Stomach smooth muscle (tissue), 2 donors: ENCODE measurements around the gene POT1.

Experiments
- H3K27ac ChIP-seq: one replicate; pipeline ENCODE4 v1.7.0; 2013; ENCODE audit warnings: mild to moderate bottlenecking, low read length, inconsistent platforms
- H3K27me3 ChIP-seq, 2 donors: one replicate each; pipeline ENCODE4 v1.7.0; 2013; ENCODE audit warnings: low read length in 2 of 2; ENCODE audit not compliant: insufficient read depth in 2 of 2, control insufficient read depth in 1 of 2
- H3K36me3 ChIP-seq, 2 donors: one replicate each; pipeline ENCODE4 v1.7.0; 2013; ENCODE audit warnings: low read length in 2 of 2; ENCODE audit not compliant: control insufficient read depth in 2 of 2, insufficient read depth in 2 of 2
- H3K4me1 ChIP-seq: one replicate; pipeline ENCODE4 v1.7.0; 2013; ENCODE audit warnings: low read length; ENCODE audit not compliant: control insufficient read depth, insufficient read depth
- H3K4me3 ChIP-seq, 2 donors: one replicate each; pipeline ENCODE4 v1.7.0; 2013; ENCODE audit warnings: low read length in 2 of 2
- H3K9ac ChIP-seq, 2 donors: one replicate each; pipeline ENCODE4 v1.7.0; 2013; ENCODE audit warnings: low read length in 2 of 2, mild to moderate bottlenecking in 1 of 2
- H3K9me3 ChIP-seq, 2 donors: one replicate each; pipeline ENCODE4 v1.7.0; 2013; ENCODE audit warnings: low read length in 2 of 2; ENCODE audit not compliant: control insufficient read depth in 2 of 2
- donor health status: healthy.
- donor health status: Pancreatic carcinoma.

POT1 gene

GRCh38 chr7:124874644-124875163 is 54.9 kb downstream of the POT1 start:
- Histone ChIP-seq H3K4me3 (no peak overlapping the region), H3K36me3 (no peaks in the 10 kb centered on the region), H3K27me3 (no peaks in the 10 kb centered on the region), H3K9me3 (no peaks in the 10 kb centered on the region), H3K9ac (no peak overlapping the region), H3K27ac (no peak overlapping the region), H3K4me1 (no peaks in the 10 kb centered on the region)

GRCh38 chr7:124857672-124858235 is 71.9 kb downstream of the POT1 start:
- H3K9me3 ChIP-seq, result no peaks in the 10 kb centered on the region
- H3K4me1 ChIP-seq, result no peaks in the 10 kb centered on the region
- H3K27ac ChIP-seq, result no peak overlapping the region
- H3K27me3 ChIP-seq, result no peaks in the 10 kb centered on the region
- H3K9ac ChIP-seq, result no peak overlapping the region
- no peak overlapping the region for H3K4me3 ChIP-seq
- H3K36me3 ChIP-seq, result no peaks in the 10 kb centered on the region

GRCh38 chr7:124856299-124856888 is 73.2 kb downstream of the POT1 start:
- Histone ChIP-seq H3K4me3 (no peak overlapping the region), H3K4me1 (no peaks in the 10 kb centered on the region), H3K27ac (no peak overlapping the region), H3K9ac (no peak overlapping the region), H3K36me3 (no peaks in the 10 kb centered on the region), H3K9me3 (no peaks in the 10 kb centered on the region), H3K27me3 (no peaks in the 10 kb centered on the region)

DNA sequence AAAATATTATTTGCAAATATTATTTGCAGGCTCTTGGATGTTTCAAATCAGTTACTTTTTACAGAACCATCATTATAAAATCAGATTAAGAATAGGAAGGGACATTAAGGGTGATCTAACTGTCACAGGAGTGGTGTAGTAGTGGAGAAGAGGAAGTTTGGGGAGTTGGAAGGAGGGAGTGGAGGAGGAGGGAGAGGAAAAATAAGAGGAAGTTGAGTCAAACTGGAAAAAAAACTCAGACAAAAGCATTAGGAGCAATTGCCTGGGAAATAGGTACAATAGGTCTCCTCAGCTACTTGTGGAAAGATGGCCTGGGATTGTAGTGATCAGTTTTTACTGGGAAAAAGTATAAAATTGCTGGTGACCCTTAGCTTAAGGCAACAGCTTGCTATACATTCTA is 86.3 kb downstream of the POT1 start:
- H3K27ac ChIP-seq, result no peak overlapping the region
- no peak overlapping the region for H3K9ac ChIP-seq
- H3K9me3 ChIP-seq, result no peaks in the 10 kb centered on the region
- H3K4me1 ChIP-seq, result no peaks in the 10 kb centered on the region
- H3K27me3 ChIP-seq, result no peaks in the 10 kb centered on the region
- no peak overlapping the region for H3K4me3 ChIP-seq
- peaks cover 0 to 4% of the 10 kb centered on the region in 2 donors for H3K36me3 ChIP-seq

GRCh38 chr7:124840435-124840834 is 89.2 kb downstream of the POT1 start:
- Histone ChIP-seq H3K36me3 (no peaks in the 10 kb centered on the region), H3K9me3 (no peaks in the 10 kb centered on the region), H3K4me1 (no peaks in the 10 kb centered on the region), H3K4me3 (no peak overlapping the region), H3K27me3 (no peaks in the 10 kb centered on the region), H3K27ac (no peak overlapping the region), H3K9ac (no peak overlapping the region)

GRCh38 chr7:124839687-124840086 is 89.9 kb downstream of the POT1 start:
- Histone ChIP-seq H3K9me3 (no peaks in the 10 kb centered on the region), H3K27me3 (no peaks in the 10 kb centered on the region), H3K4me1 (no peaks in the 10 kb centered on the region), H3K36me3 (no peaks in the 10 kb centered on the region), H3K27ac (no peak overlapping the region), H3K9ac (no peak overlapping the region), H3K4me3 (no peak overlapping the region)

DNA sequence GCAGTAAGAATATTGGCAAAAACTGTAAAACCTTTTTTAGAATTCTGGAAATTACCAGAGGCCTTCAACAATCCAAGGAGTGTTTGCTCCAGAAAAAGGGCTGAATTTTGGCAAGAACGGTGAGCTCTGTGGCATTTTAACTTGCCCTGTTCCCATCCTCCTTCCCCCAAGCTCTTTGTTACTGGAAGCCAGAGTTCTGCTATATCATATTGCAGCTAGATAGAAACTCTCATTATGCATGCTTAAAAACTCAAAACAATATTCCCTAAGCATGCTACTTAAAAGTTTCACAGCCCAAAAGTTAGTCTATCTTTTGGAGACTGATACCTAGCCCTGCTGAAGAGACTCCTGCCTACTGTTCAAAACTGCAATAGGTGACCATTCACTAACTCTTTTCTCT is 93.5 kb downstream of the POT1 start:
- Histone ChIP-seq H3K27ac (no peak overlapping the region), H3K36me3 (no peaks in the 10 kb centered on the region), H3K9me3 (no peaks in the 10 kb centered on the region), H3K4me1 (no peaks in the 10 kb centered on the region), H3K27me3 (no peaks in the 10 kb centered on the region), H3K4me3 (no peak overlapping the region), H3K9ac (no peak overlapping the region)

DNA sequence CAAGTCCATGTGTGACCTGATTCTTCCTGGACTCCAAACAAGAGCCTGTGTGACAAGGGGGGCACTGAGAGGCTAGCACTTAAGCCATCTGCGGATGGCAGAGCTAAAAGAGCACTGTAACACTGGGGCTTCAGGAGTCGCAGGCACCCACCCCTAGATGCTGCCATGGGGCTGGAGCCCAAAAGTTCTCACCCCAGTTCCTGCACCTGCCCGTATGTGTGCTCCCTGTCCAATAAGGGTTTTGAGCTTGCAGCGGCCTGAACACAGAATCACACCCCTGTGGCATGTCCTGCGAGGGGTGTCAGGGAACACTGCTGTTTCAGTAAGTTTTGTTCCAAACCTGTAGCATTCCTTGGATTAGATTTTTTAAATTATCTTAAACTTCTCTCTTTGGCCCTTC is 110.8 kb downstream of the POT1 start:
- Histone ChIP-seq H3K27me3 (no peaks in the 10 kb centered on the region), H3K9me3 (no peaks in the 10 kb centered on the region), H3K9ac (no peak overlapping the region), H3K4me1 (no peaks in the 10 kb centered on the region), H3K36me3 (peaks cover 3 to 8% of the 10 kb centered on the region in 2 donors), H3K27ac (no peak overlapping the region), H3K4me3 (no peak overlapping the region)

DNA sequence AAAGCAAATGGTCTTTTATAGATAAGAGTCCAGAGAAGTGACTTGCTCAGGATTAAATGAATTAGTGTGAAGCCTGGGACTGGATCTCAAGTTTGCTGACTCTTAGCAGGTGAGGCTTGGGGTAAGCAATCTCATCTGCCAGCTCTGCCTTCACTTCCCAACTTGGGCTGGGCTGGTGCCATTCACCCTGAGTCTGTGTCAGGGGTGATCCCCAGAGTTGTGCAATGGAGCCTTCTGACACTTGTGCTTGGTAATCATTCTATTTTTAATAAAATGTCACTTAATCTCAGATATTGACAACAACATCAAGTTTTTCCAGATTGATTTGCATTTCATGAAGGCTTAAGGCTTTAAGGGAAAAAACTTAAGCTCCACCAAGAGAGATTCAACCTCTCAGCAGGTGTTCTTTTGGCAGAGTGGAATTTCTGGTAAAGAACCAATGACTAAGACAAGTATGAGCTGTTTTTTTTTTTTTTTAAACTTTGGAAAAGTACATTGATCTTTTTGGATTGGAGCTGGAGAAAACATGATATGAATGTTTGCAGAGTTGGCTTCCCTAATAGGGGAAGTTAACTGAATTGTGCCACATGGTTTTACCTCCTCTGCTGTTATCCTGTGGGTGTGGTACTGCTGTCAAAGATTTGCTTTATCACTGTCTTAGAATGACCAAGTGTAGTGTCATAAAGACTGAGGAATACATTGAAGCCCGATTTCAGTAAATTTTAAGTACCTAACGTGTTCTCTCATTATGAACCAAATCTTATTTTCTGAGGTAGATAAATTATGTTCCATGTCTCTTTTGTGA is 115.4 kb downstream of the POT1 start:
- Histone ChIP-seq H3K9me3 (no peaks in the 10 kb centered on the region), H3K36me3 (no peaks in the 10 kb centered on the region), H3K4me1 (no peaks in the 10 kb centered on the region), H3K27ac (no peak overlapping the region), H3K27me3 (no peaks in the 10 kb centered on the region), H3K4me3 (no peak overlapping the region), H3K9ac (no peak overlapping the region)

GRCh38 chr7:124812764-124813163 is 116.9 kb downstream of the POT1 start:
- Histone ChIP-seq H3K9ac (no peak overlapping the region), H3K9me3 (no peaks in the 10 kb centered on the region), H3K27ac (no peak overlapping the region), H3K27me3 (no peaks in the 10 kb centered on the region), H3K4me1 (no peaks in the 10 kb centered on the region), H3K4me3 (no peak overlapping the region), H3K36me3 (no peaks in the 10 kb centered on the region)

GRCh38 chr7:124811341-124811740 is 118.3 kb downstream of the POT1 start:
- Histone ChIP-seq H3K36me3 (no peaks in the 10 kb centered on the region), H3K27me3 (no peaks in the 10 kb centered on the region), H3K27ac (no peak overlapping the region), H3K9ac (no peak overlapping the region), H3K4me1 (no peaks in the 10 kb centered on the region), H3K9me3 (no peaks in the 10 kb centered on the region), H3K4me3 (no peak overlapping the region)
